Loucy (cell line): ENCODE data around the gene TMEM108.

Source experiments
- H2AFZ ChIP-seq: fragments of 200-600 bp; sonication (generic); 2 replicates; pipeline ENCODE4 v1.6.0; 2016; ENCODE audit warnings: antibody characterized with exemption, mild to moderate bottlenecking, low read length, moderate library complexity
- H3F3A ChIP-seq: fragments of 200-600 bp; 2 replicates; pipeline ENCODE4 v1.6.0; 2016; ENCODE audit warnings: antibody characterized with exemption, low read depth, mild to moderate bottlenecking
- H3K27me3 ChIP-seq: fragments of 200-600 bp; sonication (generic); 2 replicates; pipeline ENCODE4 v1.6.1; 2014; ENCODE audit warnings: low read length, mild to moderate bottlenecking; ENCODE audit not compliant: insufficient read depth, poor library complexity, severe bottlenecking
- H3K36me3 ChIP-seq: fragments of 200-600 bp; sonication (generic); 2 replicates; pipeline ENCODE4 v1.6.1; 2016; ENCODE audit warnings: low read length; ENCODE audit not compliant: insufficient read depth
- H3K4me1 ChIP-seq: fragments of 200-600 bp; sonication (generic); 2 replicates; pipeline ENCODE4 v1.5.1; 2014; ENCODE audit warnings: low read length, mild to moderate bottlenecking; ENCODE audit not compliant: insufficient read depth, poor library complexity, severe bottlenecking
- H3K4me2 ChIP-seq: fragments of 200-600 bp; sonication (generic); 2 replicates; pipeline ENCODE4 v1.6.0; 2014; ENCODE audit warnings: antibody characterized with exemption, low read length, low read depth, mild to moderate bottlenecking; ENCODE audit not compliant: poor library complexity, severe bottlenecking
- H3K4me3 ChIP-seq: fragments of 200-600 bp; sonication (generic); 2 replicates; pipeline ENCODE4 v1.5.1; 2014; ENCODE audit warnings: low read length, mild to moderate bottlenecking, mixed read lengths; ENCODE audit not compliant: poor library complexity, severe bottlenecking
- H3K79me2 ChIP-seq: fragments of 200-600 bp; sonication (generic); 2 replicates; pipeline ENCODE4 v1.6.1; 2014; ENCODE audit warnings: low read length; ENCODE audit not compliant: insufficient read depth
- H3K9ac ChIP-seq: fragments of 200-600 bp; sonication (generic); 2 replicates; pipeline ENCODE4 v1.6.0; 2014; ENCODE audit warnings: mild to moderate bottlenecking, low read depth, low read length, moderate library complexity; ENCODE audit not compliant: poor library complexity, severe bottlenecking
- H3K9me2 ChIP-seq: fragments of 200-600 bp; sonication (generic); replicated peaks from 2 replicates; pipeline ENCODE4 v1.6.1; 2016; ENCODE audit warnings: low read depth, low read length, mixed read lengths
- H3K9me3 ChIP-seq: fragments of 200-600 bp; sonication (generic); 2 replicates; pipeline ENCODE4 v1.6.1; 2014; ENCODE audit warnings: mild to moderate bottlenecking, antibody characterized with exemption, low read length, low read depth; ENCODE audit not compliant: insufficient read depth
- H4K20me1 ChIP-seq: fragments of 200-600 bp; sonication (generic); 2 replicates; pipeline ENCODE4 v1.6.0; 2014; ENCODE audit warnings: antibody characterized with exemption, low read length, mild to moderate bottlenecking; ENCODE audit not compliant: insufficient read depth, poor library complexity, severe bottlenecking
- EZH2phosphoT487 ChIP-seq: fragments of 200-600 bp; IDR thresholded peaks from 2 replicates; pipeline ENCODE4 v1.6.1; 2018; ENCODE audit warnings: antibody characterized with exemption, mild to moderate bottlenecking, moderate library complexity, borderline replicate concordance
- TF ChIP-seq, protein P1 (sequence below): fragments of 200-600 bp; sonication (generic); conservative IDR thresholded peaks from 2 replicates; pipeline ENCODE4 v1.5.1; 2014; ENCODE audit warnings: mild to moderate bottlenecking, antibody characterized with exemption, low read length

Gene TMEM108

DNA sequence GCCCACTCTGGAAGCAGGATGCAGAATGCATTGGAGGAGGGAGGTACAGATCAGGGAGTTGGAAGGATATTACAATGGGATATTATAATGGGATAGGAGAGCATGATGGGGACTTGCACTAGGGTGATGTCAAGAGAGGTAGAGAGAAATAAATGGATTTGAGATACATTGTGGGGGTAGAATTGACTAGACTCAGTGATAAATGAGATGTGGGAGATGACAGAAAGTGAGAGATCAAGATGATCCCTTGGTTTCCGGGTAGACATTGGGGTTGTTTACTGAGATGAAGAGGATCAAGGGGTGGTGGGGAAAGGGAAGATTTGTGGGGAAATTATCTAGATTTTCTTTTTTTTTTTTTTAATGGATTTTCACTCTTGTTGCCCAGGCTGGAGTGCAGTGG is 404.3 kb downstream of the TMEM108 start:
- H2AFZ ChIP-seq = peak overlapping the region; percentile 74; the same call in 1 of the 2 replicates
- no peaks in the 10 kb centered on the region for H3K9me3 ChIP-seq
- H3K36me3 ChIP-seq = no peaks in the 10 kb centered on the region
- TF ChIP-seq, protein P1, sequence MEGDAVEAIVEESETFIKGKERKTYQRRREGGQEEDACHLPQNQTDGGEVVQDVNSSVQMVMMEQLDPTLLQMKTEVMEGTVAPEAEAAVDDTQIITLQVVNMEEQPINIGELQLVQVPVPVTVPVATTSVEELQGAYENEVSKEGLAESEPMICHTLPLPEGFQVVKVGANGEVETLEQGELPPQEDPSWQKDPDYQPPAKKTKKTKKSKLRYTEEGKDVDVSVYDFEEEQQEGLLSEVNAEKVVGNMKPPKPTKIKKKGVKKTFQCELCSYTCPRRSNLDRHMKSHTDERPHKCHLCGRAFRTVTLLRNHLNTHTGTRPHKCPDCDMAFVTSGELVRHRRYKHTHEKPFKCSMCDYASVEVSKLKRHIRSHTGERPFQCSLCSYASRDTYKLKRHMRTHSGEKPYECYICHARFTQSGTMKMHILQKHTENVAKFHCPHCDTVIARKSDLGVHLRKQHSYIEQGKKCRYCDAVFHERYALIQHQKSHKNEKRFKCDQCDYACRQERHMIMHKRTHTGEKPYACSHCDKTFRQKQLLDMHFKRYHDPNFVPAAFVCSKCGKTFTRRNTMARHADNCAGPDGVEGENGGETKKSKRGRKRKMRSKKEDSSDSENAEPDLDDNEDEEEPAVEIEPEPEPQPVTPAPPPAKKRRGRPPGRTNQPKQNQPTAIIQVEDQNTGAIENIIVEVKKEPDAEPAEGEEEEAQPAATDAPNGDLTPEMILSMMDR = no peak
- TF ChIP-seq EZH2phosphoT487 = no peak
- no peaks in the 10 kb centered on the region for H3F3A ChIP-seq
- no peaks in the 10 kb centered on the region for H3K9me2 ChIP-seq
- H3K4me2 ChIP-seq = peak overlapping the region; percentile 45
- H3K27me3 ChIP-seq = no peaks in the 10 kb centered on the region
- H3K4me3 ChIP-seq = no peak overlapping the region
- H3K4me1 ChIP-seq = no peaks in the 10 kb centered on the region
- no peaks in the 10 kb centered on the region for H3K79me2 ChIP-seq
- H3K9ac ChIP-seq = no peak overlapping the region
- no peaks in the 10 kb centered on the region for H4K20me1 ChIP-seq

DNA sequence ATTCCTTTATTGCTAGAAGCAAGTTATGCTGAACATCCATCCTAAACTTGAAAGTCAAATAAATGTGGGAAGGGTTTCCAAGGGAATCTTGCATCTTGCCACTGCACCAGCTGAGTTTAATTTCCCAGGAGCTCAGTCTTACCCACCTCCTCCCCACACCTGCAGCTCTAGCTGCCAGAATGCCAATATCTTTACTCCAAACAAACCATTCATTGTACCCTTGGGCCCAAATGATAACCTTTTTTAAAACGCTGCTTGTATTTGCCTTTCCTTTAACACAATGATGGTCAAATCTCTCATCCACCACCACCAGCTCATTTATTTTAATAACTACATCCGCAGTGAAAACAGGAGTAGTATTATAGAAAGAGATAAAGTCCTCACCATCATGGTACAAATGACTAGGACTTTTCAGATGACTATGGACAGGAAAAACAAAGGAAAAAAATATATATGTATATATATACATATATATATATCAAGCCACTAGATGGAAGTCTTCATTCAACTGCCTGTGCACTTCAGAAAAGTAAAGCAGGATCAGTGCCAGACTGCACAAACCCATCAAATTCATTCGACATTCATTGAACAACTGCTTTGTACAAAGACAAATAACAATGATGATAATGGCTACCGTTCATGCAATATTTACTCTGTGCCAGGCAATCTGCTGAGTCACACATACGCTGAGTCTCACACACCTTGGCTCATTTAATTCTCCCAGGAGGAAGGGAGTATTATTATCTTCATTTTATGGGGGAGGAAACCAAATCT is 405.6 kb downstream of the TMEM108 start:
- Histone ChIP-seq H2AFZ (no peak overlapping the region), H3K9me2 (no peaks in the 10 kb centered on the region), H3K79me2 (no peaks in the 10 kb centered on the region), H3K27me3 (no peaks in the 10 kb centered on the region), H3K36me3 (no peaks in the 10 kb centered on the region), H3F3A (no peaks in the 10 kb centered on the region), H3K9me3 (no peaks in the 10 kb centered on the region), H3K4me1 (no peaks in the 10 kb centered on the region), H3K4me3 (no peak overlapping the region), H4K20me1 (no peaks in the 10 kb centered on the region), H3K9ac (no peak overlapping the region), H3K4me2 (no peak overlapping the region)
- TF ChIP-seq, protein P1 = no peak
- no peak for TF ChIP-seq EZH2phosphoT487

DNA sequence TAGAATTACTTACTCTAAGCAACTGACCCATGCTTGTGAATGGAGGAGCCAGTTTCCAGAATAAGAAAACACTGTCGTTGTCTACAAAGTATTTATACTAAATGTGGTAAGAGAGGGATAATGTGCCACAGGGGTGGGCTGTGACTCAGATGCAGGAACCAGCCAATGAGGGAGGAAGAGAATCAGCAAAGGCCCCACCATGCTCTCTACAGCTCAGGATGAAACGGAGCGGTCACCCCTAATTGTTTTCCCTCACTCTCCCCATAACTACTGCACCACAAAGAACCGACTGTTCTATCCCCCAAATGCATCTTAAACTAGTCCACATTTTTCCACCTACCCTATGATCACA is 406.2 kb downstream of the TMEM108 start:
- Histone ChIP-seq H3K27me3 (no peaks in the 10 kb centered on the region), H3F3A (no peaks in the 10 kb centered on the region)
- no peak for TF ChIP-seq EZH2phosphoT487
- TF ChIP-seq, protein P1 = no peak

More for the DNA sequence above, 406.2 kb downstream of the TMEM108 start:
- Histone ChIP-seq H3K9ac (no peak overlapping the region), H3K4me1 (no peaks in the 10 kb centered on the region), H4K20me1 (no peaks in the 10 kb centered on the region), H3K9me2 (no peaks in the 10 kb centered on the region), H2AFZ (no peak overlapping the region), H3K9me3 (no peaks in the 10 kb centered on the region), H3K4me3 (no peak overlapping the region), H3K36me3 (no peaks in the 10 kb centered on the region), H3K4me2 (no peak overlapping the region), H3K79me2 (no peaks in the 10 kb centered on the region)
